ENCODE results near the gene FRMD3.

- TF ChIP-seq CTCF (conservative IDR thresholded peaks at IDR 0.05 in 1 of 2, IDR thresholded peaks at IDR 0.05 in 1 of 2; ENCODE audit: low read depth in 1 of 2, low read length in 2 of 2): no peak
- TF ChIP-seq EZH2 (IDR thresholded peaks at IDR 0.05; ENCODE audit: low read length, missing control alignments): no peak
Measured at GRCh38 chr9:83491995-83492394, 46.2 kb downstream of the FRMD3 start.

All from fibroblast of lung (primary cell).